OCI-LY7 (cell line): ENCODE data around the gene ANKRD39. TPM values are rescaled to one million over a fixed set of nuclear protein-coding genes. Genes with fewer than 3 reads are reported as not detected.

ENCODE experiments used
- BruUV-seq: library from RNA; stranded (reverse); fragments of 400-500 nt; replicated peaks from 2 replicates; lab custom pipeline; 2021; lab: Mats Ljungman, UMichigan
- CTCF ChIA-PET: fragments of 300-600 bp; sonication (Branson Sonifier 250); formaldehyde crosslinking; loops from one replicate; lab custom pipeline; 2022; ENCODE audit warnings: antibody characterized with exemption; ENCODE audit not compliant: unreplicated experiment; lab: Charles Lee
- POLR2A ChIA-PET: fragments of 300-600 bp; sonication (Branson Sonifier 250); formaldehyde crosslinking; loops from one replicate; lab custom pipeline; 2022; ENCODE audit warnings: antibody characterized with exemption; lab: Charles Lee
- DNase-seq: peaks from one replicate; pipeline ENCODE4 v3.0.0-alpha.2; 2015; ENCODE audit warnings: low spot score
- H2AFZ ChIP-seq: fragments of 200-600 bp; sonication (generic), shearing (Covaris generic); 2 replicates; pipeline ENCODE4 v1.6.1; 2014; ENCODE audit warnings: mild to moderate bottlenecking, antibody characterized with exemption, low read length, moderate library complexity
- H3K27ac ChIP-seq: fragments of 200-600 bp; sonication (generic); 2 replicates; pipeline ENCODE4 v1.5.1; 2014; ENCODE audit warnings: mixed run types, low read depth, mild to moderate bottlenecking, moderate library complexity, low read length, inconsistent platforms; ENCODE audit not compliant: poor library complexity, severe bottlenecking
- H3K36me3 ChIP-seq: fragments of 200-600 bp; sonication (generic); 2 replicates; pipeline ENCODE4 v1.6.1; 2014; ENCODE audit warnings: mild to moderate bottlenecking, antibody characterized with exemption, low read length, moderate library complexity, mixed read lengths; ENCODE audit not compliant: insufficient read depth
- H3K4me1 ChIP-seq: fragments of 200-600 bp; sonication (generic); 2 replicates; pipeline ENCODE4 v1.5.1; 2014; ENCODE audit warnings: mild to moderate bottlenecking, low read length; ENCODE audit not compliant: insufficient read depth, poor library complexity, severe bottlenecking
- H3K4me2 ChIP-seq: fragments of 200-600 bp; sonication (generic); 2 replicates; pipeline ENCODE4 v1.6.1; 2014; ENCODE audit warnings: mild to moderate bottlenecking, low read length
- H3K4me3 ChIP-seq: fragments of 200-600 bp; sonication (generic); 2 replicates; pipeline ENCODE4 v1.5.1; 2014; ENCODE audit warnings: mild to moderate bottlenecking, low read depth, low read length; ENCODE audit not compliant: poor library complexity, severe bottlenecking
- H3K79me2 ChIP-seq: fragments of 200-600 bp; sonication (generic); 2 replicates; pipeline ENCODE4 v1.6.1; 2016; ENCODE audit warnings: low read depth, mild to moderate bottlenecking, low read length, moderate library complexity, mixed read lengths; ENCODE audit not compliant: insufficient read depth
- H3K9me2 ChIP-seq: fragments of 200-600 bp; sonication (generic); 2 replicates; pipeline ENCODE4 v1.6.1; 2016; ENCODE audit warnings: mild to moderate bottlenecking, low read length, mixed read lengths; ENCODE audit not compliant: insufficient read depth
- H3K9me3 ChIP-seq: fragments of 200-600 bp; sonication (generic); 2 replicates; pipeline ENCODE4 v1.6.1; 2014; ENCODE audit warnings: mild to moderate bottlenecking, mixed run types, low read length, mixed read lengths
- H4K20me1 ChIP-seq: fragments of 200-600 bp; sonication (generic); 2 replicates; pipeline ENCODE4 v1.6.1; 2014; ENCODE audit warnings: mild to moderate bottlenecking, antibody characterized with exemption, low read length, moderate library complexity, mixed read lengths; ENCODE audit not compliant: insufficient read depth
- EZH2phosphoT487 ChIP-seq: fragments of 200-600 bp; sonication (generic); IDR thresholded peaks from 2 replicates; pipeline ENCODE4 v1.6.1; 2018; ENCODE audit warnings: low read depth, borderline replicate concordance, mild to moderate bottlenecking, mixed run types, antibody characterized with exemption, low read length, moderate library complexity, mixed read lengths
- intact Hi-C: fragments of 100-400 bp; cut with micrococcal nuclease; formaldehyde crosslinking; loops from one replicate; pipeline ENCODE4 v1.10.0; 2022; ENCODE audit not compliant: unreplicated experiment
- total RNA-seq, 2 experiments: library from RNA; depleted of rRNA in 1 of 2; stranded (reverse); fragments of >200 nt in 1 of 2; shearing (Covaris generic) in 1 of 2; gene quantifications; 2 replicates each; pipeline ENCODE4 v1.2.3, GENCODE V29; 2014 to 2022
- TF ChIP-seq, protein P1 (sequence below): fragments of 200-600 bp; sonication (generic); conservative IDR thresholded peaks from 2 replicates; pipeline ENCODE4 v1.5.1; 2014; ENCODE audit warnings: mild to moderate bottlenecking, antibody characterized with exemption, low read length, moderate library complexity, mixed read lengths

Gene ANKRD39
- total RNA-seq, 2 experiments from 2014 or later, result 22.2 to 24.1 TPM

DNA sequence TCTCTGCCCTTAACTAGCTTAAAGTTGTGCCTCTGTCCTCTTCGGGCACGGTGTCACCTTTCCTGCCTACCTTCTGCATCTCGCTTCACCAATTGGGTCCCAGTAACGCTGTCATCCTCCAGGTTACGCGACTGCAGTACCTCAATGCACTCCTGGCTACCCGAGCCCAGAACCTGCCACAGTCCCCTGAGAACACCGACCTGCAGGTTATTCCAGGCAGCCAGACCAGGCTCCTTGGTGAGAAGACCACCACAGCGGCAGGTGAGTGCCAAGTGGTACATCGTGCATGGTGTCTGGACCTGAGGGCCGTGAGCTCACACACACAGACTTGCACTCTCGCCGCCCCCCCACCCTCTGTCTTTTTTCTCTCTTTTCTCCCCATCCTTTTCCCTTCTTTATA is 28.9 kb downstream of the ANKRD39 start:
- no peak for DNase-seq
- Histone ChIP-seq H3K9me3 (no peaks in the 10 kb centered on the region), H3K79me2 (no peaks in the 10 kb centered on the region), H3K9me2 (no peaks in the 10 kb centered on the region), H4K20me1 (no peaks in the 10 kb centered on the region), H3K27ac (no peak overlapping the region), H3K36me3 (peaks cover 86% of the 10 kb centered on the region), H3K4me3 (no peak overlapping the region), H3K4me2 (no peak overlapping the region), H3K4me1 (peaks cover 11% of the 10 kb centered on the region), H2AFZ (no peak overlapping the region)
- TF ChIP-seq EZH2phosphoT487, result no peak
- TF ChIP-seq, protein P1, sequence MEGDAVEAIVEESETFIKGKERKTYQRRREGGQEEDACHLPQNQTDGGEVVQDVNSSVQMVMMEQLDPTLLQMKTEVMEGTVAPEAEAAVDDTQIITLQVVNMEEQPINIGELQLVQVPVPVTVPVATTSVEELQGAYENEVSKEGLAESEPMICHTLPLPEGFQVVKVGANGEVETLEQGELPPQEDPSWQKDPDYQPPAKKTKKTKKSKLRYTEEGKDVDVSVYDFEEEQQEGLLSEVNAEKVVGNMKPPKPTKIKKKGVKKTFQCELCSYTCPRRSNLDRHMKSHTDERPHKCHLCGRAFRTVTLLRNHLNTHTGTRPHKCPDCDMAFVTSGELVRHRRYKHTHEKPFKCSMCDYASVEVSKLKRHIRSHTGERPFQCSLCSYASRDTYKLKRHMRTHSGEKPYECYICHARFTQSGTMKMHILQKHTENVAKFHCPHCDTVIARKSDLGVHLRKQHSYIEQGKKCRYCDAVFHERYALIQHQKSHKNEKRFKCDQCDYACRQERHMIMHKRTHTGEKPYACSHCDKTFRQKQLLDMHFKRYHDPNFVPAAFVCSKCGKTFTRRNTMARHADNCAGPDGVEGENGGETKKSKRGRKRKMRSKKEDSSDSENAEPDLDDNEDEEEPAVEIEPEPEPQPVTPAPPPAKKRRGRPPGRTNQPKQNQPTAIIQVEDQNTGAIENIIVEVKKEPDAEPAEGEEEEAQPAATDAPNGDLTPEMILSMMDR, result no peak
- BruUV-seq, result no TSS peak
- intact Hi-C loops, result no loop called here
- CTCF ChIA-PET, result no interaction called here
- POLR2A ChIA-PET, result no interaction called here

DNA sequence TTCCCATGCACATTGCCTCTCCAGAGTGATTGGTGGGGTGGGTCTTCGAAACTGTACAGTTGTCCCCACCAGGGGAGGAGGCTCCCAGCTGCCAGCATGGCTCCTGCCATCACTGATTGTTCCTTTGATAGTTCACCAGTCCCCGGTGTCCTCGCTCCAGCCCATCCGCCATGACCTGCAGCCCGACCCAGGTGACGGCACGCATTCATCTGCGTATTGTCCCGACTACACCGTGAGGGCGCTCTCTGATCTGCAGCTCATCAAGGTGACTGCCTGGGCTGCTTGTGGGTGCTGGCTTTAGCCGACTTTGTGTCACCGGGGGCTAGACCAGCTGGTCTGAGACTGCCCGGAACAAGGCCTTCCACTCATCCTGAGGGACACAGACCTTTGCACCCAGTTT is 29.4 kb downstream of the ANKRD39 start:
- ChIA-PET POLR2A (no interaction called here), CTCF (no interaction called here)
- H3K4me3 ChIP-seq, result no peak overlapping the region
- no peak overlapping the region for H3K27ac ChIP-seq
- intact Hi-C loops, result no loop called here
- H3K4me2 ChIP-seq, result no peak overlapping the region
- H3K4me1 ChIP-seq, result peaks cover 8% of the 10 kb centered on the region
- TF ChIP-seq EZH2phosphoT487, result no peak
- TF ChIP-seq, protein P1, result no peak
- peaks cover 85% of the 10 kb centered on the region for H3K36me3 ChIP-seq
- H3K79me2 ChIP-seq, result no peaks in the 10 kb centered on the region
- no peaks in the 10 kb centered on the region for H3K9me3 ChIP-seq
- no peak for DNase-seq
- no peaks in the 10 kb centered on the region for H3K9me2 ChIP-seq
- H4K20me1 ChIP-seq, result no peaks in the 10 kb centered on the region
- BruUV-seq, result no TSS peak
- H2AFZ ChIP-seq, result no peak overlapping the region

DNA sequence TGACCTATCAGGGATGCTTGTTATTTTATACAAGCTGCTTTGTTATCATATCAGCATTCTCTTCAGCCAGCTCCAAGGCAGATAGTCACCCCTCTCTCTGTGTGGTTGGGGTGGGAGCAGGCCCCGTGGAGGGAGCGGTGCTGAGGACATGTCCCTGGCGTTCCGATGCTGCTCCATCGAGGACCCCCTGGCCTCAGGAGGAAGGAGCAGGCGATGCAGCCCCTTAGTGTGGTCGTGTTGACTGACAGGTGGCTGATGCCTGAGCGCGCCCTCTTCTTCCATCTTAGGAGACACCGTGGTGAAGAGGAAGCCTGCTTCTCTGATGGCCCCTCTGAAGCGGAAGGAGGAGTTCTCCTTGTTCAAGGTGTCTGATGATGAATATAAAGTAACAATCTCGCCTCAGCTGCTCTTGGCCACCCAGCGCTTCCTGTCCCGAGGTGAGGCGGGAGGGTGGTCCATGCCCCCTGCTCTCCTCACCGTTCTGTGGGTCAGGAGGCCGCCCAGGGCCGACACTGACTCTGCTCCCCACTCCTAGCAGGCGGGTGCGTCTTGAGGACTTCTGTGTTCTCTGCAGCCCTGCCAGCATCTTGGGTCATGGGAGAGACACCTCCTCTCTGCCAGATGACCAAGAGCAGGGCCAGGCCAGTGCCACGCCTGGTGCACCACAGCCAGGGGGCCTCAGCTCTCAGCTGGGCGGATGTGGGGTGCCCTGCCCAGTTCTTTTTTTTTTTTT is 31.1 kb downstream of the ANKRD39 start:
- H3K4me2 ChIP-seq, result no peak overlapping the region
- H3K4me3 ChIP-seq, result no peak overlapping the region
- BruUV-seq, result no TSS peak
- H4K20me1 ChIP-seq, result no peaks in the 10 kb centered on the region; the same call in 1 of the 2 replicates
- no peak overlapping the region for H2AFZ ChIP-seq
- no peaks in the 10 kb centered on the region for H3K9me3 ChIP-seq
- no peaks in the 10 kb centered on the region for H3K4me1 ChIP-seq
- no peak for DNase-seq
- no peak overlapping the region for H3K27ac ChIP-seq
- intact Hi-C loops, result no loop called here
- CTCF ChIA-PET, result no interaction called here
- H3K79me2 ChIP-seq, result peaks cover under 1% of the 10 kb centered on the region; the same call in 1 of the 2 replicates
- TF ChIP-seq EZH2phosphoT487, result no peak
- TF ChIP-seq, protein P1, result no peak
- H3K9me2 ChIP-seq, result no peaks in the 10 kb centered on the region
- POLR2A ChIA-PET, result no interaction called here
- peaks cover 82% of the 10 kb centered on the region for H3K36me3 ChIP-seq
